ENCODE data around the gene CRHR1.

Gene CRHR1

DNA sequence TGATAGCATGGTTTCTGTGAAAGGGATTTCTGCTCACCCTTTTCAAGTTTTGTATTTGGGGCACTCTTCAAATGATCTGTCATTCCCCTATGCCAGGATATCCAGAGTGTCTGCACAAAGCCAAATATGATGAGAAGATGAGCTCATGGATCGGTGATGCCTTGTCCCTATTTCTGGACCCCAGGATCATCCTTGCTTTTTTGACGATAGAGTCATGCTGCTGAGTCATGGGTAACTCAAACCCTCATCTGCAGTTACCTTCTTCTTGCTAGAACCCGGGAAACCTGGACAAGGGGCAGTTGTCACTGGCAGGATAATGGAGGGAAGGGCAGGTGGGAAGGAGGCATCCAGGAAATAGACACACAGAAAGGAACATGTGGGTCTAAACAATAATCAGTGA, 92.4 kb downstream of the CRHR1 start:
- no peak overlapping the region for H3K4me3 ChIP-seq (ENCODE audit: low read depth, low read length)
- TF ChIP-seq MYC (IDR thresholded peaks at IDR 0.05; ENCODE audit: low read depth, low read length), result no peak
- TF ChIP-seq, protein P1, sequence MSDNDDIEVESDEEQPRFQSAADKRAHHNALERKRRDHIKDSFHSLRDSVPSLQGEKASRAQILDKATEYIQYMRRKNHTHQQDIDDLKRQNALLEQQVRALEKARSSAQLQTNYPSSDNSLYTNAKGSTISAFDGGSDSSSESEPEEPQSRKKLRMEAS (IDR thresholded peaks at IDR 0.05; ENCODE audit: low read depth, low read length), result no peak
- TF ChIP-seq, protein P2, sequence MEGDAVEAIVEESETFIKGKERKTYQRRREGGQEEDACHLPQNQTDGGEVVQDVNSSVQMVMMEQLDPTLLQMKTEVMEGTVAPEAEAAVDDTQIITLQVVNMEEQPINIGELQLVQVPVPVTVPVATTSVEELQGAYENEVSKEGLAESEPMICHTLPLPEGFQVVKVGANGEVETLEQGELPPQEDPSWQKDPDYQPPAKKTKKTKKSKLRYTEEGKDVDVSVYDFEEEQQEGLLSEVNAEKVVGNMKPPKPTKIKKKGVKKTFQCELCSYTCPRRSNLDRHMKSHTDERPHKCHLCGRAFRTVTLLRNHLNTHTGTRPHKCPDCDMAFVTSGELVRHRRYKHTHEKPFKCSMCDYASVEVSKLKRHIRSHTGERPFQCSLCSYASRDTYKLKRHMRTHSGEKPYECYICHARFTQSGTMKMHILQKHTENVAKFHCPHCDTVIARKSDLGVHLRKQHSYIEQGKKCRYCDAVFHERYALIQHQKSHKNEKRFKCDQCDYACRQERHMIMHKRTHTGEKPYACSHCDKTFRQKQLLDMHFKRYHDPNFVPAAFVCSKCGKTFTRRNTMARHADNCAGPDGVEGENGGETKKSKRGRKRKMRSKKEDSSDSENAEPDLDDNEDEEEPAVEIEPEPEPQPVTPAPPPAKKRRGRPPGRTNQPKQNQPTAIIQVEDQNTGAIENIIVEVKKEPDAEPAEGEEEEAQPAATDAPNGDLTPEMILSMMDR (IDR thresholded peaks at IDR 0.05; ENCODE audit: low read depth, low read length), result no peak
- no peak for TF ChIP-seq POLR2A (IDR thresholded peaks at IDR 0.05; ENCODE audit: extremely low read depth, insufficient read length)
- DNase-seq (ENCODE audit: low read depth), result no peak

DNA sequence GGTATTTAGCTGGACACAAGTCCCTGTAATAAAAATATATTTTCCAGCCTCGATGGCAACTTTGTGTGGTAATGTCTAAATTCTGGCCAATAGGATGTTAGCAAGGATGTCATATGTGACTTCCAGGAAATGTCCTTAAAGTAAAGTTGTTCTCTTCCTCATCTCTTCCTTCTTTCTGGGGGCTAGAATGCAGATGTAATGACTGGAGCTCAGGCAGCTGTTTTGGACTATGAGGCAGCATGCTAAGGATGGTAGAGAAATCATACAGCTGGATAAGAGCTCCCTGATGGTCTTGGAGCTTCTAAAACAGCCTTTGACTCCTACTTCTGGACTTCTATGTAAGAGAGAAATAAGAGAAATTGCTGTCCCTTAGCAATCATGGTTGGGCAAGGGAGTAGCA, 93.3 kb downstream of the CRHR1 start:
- H3K4me3 ChIP-seq (ENCODE audit: low read depth, low read length), result no peak overlapping the region

DNA sequence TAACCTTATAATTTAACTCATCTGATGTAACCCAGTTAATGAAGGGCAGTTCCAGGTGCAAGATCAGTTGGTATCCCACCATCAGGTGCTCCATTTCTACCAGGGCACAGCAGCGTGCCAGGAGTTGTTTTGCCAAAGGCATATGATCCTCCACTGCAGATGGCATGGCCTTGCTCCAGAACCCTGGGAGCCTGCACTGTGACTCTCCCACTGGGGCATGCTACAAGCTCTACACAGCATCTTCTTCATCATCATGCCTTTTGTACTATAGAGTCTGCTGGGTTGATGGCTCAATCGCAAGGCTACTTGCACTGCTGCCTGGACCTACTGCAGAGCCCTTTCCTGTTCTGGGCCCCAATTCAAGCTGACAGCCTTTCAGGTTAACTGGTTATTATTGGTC, 98.9 kb downstream of the CRHR1 start:
- no peak overlapping the region for H3K4me3 ChIP-seq (ENCODE audit: low read depth, low read length)
- no peak for TF ChIP-seq MYC (IDR thresholded peaks at IDR 0.05; ENCODE audit: low read depth, low read length)
- TF ChIP-seq POLR2A (IDR thresholded peaks at IDR 0.05; ENCODE audit: extremely low read depth, insufficient read length), result no peak
- TF ChIP-seq, protein P1 (IDR thresholded peaks at IDR 0.05; ENCODE audit: low read depth, low read length), result no peak
- TF ChIP-seq, protein P2 (IDR thresholded peaks at IDR 0.05; ENCODE audit: low read depth, low read length), result no peak
- no peak for DNase-seq (ENCODE audit: low read depth)

More for the DNA sequence above, 93.3 kb downstream of the CRHR1 start:
- no peak for DNase-seq (ENCODE audit: low read depth)
- TF ChIP-seq, protein P2 (IDR thresholded peaks at IDR 0.05; ENCODE audit: low read depth, low read length), result no peak
- TF ChIP-seq MYC (IDR thresholded peaks at IDR 0.05; ENCODE audit: low read depth, low read length), result no peak
